ENCODE data around the gene ST8SIA5. TPM values are rescaled to one million over a fixed set of nuclear protein-coding genes. Genes with fewer than 3 reads are reported as not detected.
A peak's percentile ranks its signal among the peaks of the same experiment; 100 is the strongest.

ST8SIA5 gene
- total and polyA plus RNA-seq, 2 of the 4 experiments (the other 2 are of a cell fraction) = 0.03 TPM; not detected in 1

DNA sequence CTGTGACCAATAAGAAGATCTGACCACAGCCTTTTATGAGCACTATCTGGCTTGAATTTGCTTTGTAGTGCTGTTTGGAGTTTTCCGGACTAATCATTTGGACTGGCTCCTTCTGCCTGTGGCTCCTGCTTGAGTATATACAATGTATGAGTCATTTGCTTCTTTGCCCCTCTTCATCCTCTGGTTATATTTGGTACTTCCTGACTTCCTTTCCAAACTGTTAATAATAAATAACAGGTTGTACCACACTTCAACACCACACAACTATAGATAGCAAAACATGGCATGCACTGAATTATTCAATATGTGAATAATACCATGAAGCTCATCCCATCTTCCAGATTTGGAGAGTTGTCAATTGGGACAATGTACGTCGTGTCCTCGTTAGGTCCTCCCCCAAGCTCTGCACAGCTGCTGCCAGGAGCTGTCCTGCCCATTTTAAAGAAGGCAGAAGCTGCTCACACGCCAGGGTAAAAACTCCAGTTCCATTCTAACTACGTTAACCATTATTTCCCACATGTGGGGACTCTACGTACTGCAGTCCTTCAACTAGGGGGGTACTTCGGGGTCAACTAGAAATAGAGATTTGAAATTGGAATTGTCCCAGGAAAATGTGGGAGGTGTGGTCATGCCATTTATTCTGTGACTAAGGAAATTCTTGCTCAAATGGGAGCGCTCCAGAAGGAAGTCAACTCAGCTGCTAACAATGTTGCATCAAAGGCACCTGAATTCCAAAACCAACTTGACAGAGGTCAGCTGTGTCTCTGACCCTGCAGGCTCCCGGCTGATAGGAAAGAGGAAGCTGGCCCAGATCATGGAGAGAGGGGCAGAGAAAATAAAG is 38.1 kb downstream of the ST8SIA5 start (continued):
- TF ChIP-seq CHD1 (IDR thresholded peaks at IDR 0.05; ENCODE audit: low read depth, low read length) = no peak
- no peak for TF ChIP-seq RFX5 (IDR thresholded peaks at IDR 0.05; ENCODE audit: low read depth, low read length)

DNA sequence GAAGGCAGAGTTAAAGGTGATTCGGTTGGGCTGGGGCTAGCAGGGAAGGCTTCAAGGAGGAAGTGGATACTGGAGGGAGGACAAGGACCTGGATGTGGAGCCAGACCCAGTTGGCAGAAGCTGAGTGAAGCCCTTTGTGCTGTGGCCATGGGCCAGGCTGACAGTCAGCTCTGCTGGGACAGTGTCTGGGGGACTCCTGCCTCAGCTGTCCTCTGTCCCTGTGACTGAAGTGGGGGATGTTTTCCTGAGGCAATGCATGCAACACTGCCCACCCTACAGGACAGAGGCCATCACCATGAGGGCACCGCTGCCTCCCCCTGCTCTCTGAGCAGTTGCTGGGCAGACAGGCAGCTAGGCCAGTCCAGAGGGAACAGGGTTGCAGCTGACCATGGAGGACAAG is 40.0 kb downstream of the ST8SIA5 start:
- H2AK9ac ChIP-seq (replicated peaks; ENCODE audit: low read depth, low read length, poor library complexity) = no peak overlapping the region
- no peaks in the 10 kb centered on the region for H3K9me3 ChIP-seq (ENCODE audit: control insufficient read depth, insufficient read depth, low read length)
- dilution Hi-C loops (cut with HindIII; ENCODE audit: low sequenced_read_pairs, unreplicated experiment) = no loop called here
- H3K4me1 ChIP-seq (ENCODE audit: control insufficient read depth, insufficient read depth, low read length) = peaks cover 4% of the 10 kb centered on the region; the same call in 1 of the 2 replicates
- H3K4me2 ChIP-seq (ENCODE audit: low read depth, low read length) = no peak overlapping the region
- no peaks in the 10 kb centered on the region for H3K79me1 ChIP-seq (ENCODE audit: low read depth in 1 of 2, low read length in 2 of 2)
- peak overlapping the region; percentile 28; the same call in 1 of the 2 replicates for H2AK5ac ChIP-seq (ENCODE audit: low read depth, low read length)
- DNase-seq = no peak
- no peak overlapping the region for H2BK15ac ChIP-seq (ENCODE audit: low read depth, low read length)
- in situ Hi-C loops (cut with MboI; ENCODE audit: low sequenced_read_pairs) = no loop called here
- H2AFZ ChIP-seq (replicated peaks; ENCODE audit: low read length, poor library complexity) = peak overlapping the region; percentile 21
- 0 out of 2 replicates have a peak overlapping the region, but pooled peaks have one; percentile 15 for H2BK120ac ChIP-seq (ENCODE audit: low read depth, low read length)
- H3K56ac ChIP-seq (ENCODE audit: extremely low read depth, insufficient read depth, low read length) = no peak overlapping the region
- BruUV-seq (replicated peaks) = no TSS peak
- H3K14ac ChIP-seq (replicated peaks; ENCODE audit: low read depth, low read length) = no peak overlapping the region
- no peaks in the 10 kb centered on the region; the same call in 1 of the 2 replicates for H3K27me3 ChIP-seq (ENCODE audit: control insufficient read depth, insufficient read depth, low read length)
- no peak overlapping the region for H3K4me3 ChIP-seq (ENCODE audit: insufficient read depth, low read depth, low read length)
- H2BK20ac ChIP-seq (ENCODE audit: low read depth, low read length) = no peak overlapping the region
- ChIA-PET CTCF (interaction anchor here (0.7 kb wide), 1 partner anchor 46 kb away, joined by 3 read pairs; no protein-coding TSS in a partner anchor), POLR2A (ENCODE audit: unreplicated experiment) (no interaction called here)
- no CpG with 5 or more reads among the region's 2 CpGs for WGBS, 2 experiments (ENCODE audit: extremely low coverage in 2 of 2, insufficient read length in 1 of 2)
- TF ChIP-seq MXI1 (IDR thresholded peaks at IDR 0.05; ENCODE audit: borderline replicate concordance, low read depth, low read length) (no peak), POLR2A (IDR thresholded peaks at IDR 0.05; ENCODE audit: low read depth, low read length) (no peak), FOS (IDR thresholded peaks at IDR 0.05; ENCODE audit: low read depth, low read length) (no peak), MAFK (IDR thresholded peaks at IDR 0.05; ENCODE audit: low read depth, low read length) (no peak), MAZ (IDR thresholded peaks at IDR 0.05; ENCODE audit: borderline replicate concordance, low read depth, low read length) (no peak), BHLHE40 (IDR thresholded peaks at IDR 0.05; ENCODE audit: low read depth, low read length) (no peak), CTCF (conservative IDR thresholded peaks at IDR 0.05; ENCODE audit: low read depth, low read length) (no peak), ELK1 (IDR thresholded peaks at IDR 0.05; ENCODE audit: borderline replicate concordance, low read depth, low read length) (no peak), USF2 (IDR thresholded peaks at IDR 0.05; ENCODE audit: low read depth, low read length) (no peak), RCOR1 (IDR thresholded peaks at IDR 0.05; ENCODE audit: insufficient replicate concordance, low read length) (no peak), RFX5 (IDR thresholded peaks at IDR 0.05; ENCODE audit: low read depth, low read length) (no peak), CHD1 (IDR thresholded peaks at IDR 0.05; ENCODE audit: low read depth, low read length) (no peak)
- no peak overlapping the region for H4K91ac ChIP-seq (ENCODE audit: insufficient read depth, low read depth, low read length)
- no peak overlapping the region for H3K23ac ChIP-seq (ENCODE audit: low read depth, low read length)
- intact Hi-C loops (cut with micrococcal nuclease) = no loop called here
- H2BK5ac ChIP-seq (ENCODE audit: low read depth, low read length, poor library complexity, severe bottlenecking) = no peak overlapping the region
- H3K27ac ChIP-seq (ENCODE audit: insufficient read depth, low read length) = no peak overlapping the region
- no peak overlapping the region for H4K8ac ChIP-seq (ENCODE audit: low read depth in 2 of 2, low read length in 2 of 2)
- H3K4ac ChIP-seq (ENCODE audit: low read depth, low read length) = no peak overlapping the region
- no peaks in the 10 kb centered on the region for H4K20me1 ChIP-seq (ENCODE audit: insufficient read depth, low read length)
- no peak overlapping the region for H3K18ac ChIP-seq (ENCODE audit: low read depth, low read length)
- H4K5ac ChIP-seq (ENCODE audit: low read depth, low read length) = no peak overlapping the region
- ATAC-seq (ENCODE audit: low read depth) = no peak
- no peak overlapping the region for H3K9ac ChIP-seq (ENCODE audit: low read depth, low read length)
- H3K36me3 ChIP-seq (ENCODE audit: control insufficient read depth, insufficient read depth, low read length) = no peaks in the 10 kb centered on the region
- peaks cover 10% of the 10 kb centered on the region; the same call in 1 of the 2 replicates for H3K9me1 ChIP-seq (ENCODE audit: insufficient read depth, low read length)
